Left renal pelvis (tissue), 4 donors: ENCODE measurements around the gene UNC13D. TPM values are rescaled to one million over a fixed set of nuclear protein-coding genes. Genes with fewer than 3 reads are reported as not detected.
"Not testable (repeated sequence)": the region's sequence is repeated elsewhere in the genome, so short reads cannot be mapped to it uniquely, and the experiment has no call there.

Source experiments
- DNase-seq, 4 donors: peaks; one replicate each; pipeline ENCODE4 v3.0.0-alpha.2; 2013; ENCODE audit warnings: low read depth in 4 of 4, low spot score in 3 of 4
- polyA plus RNA-seq, 4 donors: library from polyadenylated mRNA; unstranded; fragments of 120-200 nt; gene quantifications; one replicate each; pipeline ENCODE4 v1.2.1, GENCODE V29; 2013; ENCODE audit not compliant: insufficient read length in 4 of 4

The UNC13D gene
- polyA plus RNA-seq, 4 donors, result 4.8 to 9.8 (median 7.0) TPM

GRCh38 chr17:75778066-75778860 lies 65.9 kb downstream of the UNC13D start:
- not testable (repeated sequence) for DNase-seq

- DNase-seq, result no peak
Observed at GRCh38 chr17:75777296-75777922, 66.8 kb downstream of the UNC13D start.

Other genes with a start within 250 kb of the UNC13D start
- 10 to 100 TPM in 1 of 4 donors, 1 to 10 TPM in 3; 1.7 to 10.3 (median 6.4) TPM for gene SMIM5, start 211.0 kb downstream of the UNC13D start, polyA plus RNA-seq
- 10 to 100 TPM; 23.0 to 62.8 (median 36.7) TPM for gene RECQL5, start 177.2 kb downstream of the UNC13D start, polyA plus RNA-seq
- 100 to 1,000 TPM in 1 of 4 donors, 10 to 100 TPM in 3; 93.6 to 103 (median 96.9) TPM for gene SAP30BP, start 177.1 kb downstream of the UNC13D start, polyA plus RNA-seq
- 10 to 100 TPM in 3 of 4 donors, 1 to 10 TPM in 1; 9.0 to 15.4 (median 12.4) TPM for gene ITGB4, start 122.9 kb downstream of the UNC13D start, polyA plus RNA-seq
- gene GALK1, start 79.2 kb downstream of the UNC13D start, polyA plus RNA-seq, result 10 to 100 TPM; 19.2 to 36.1 (median 24.1) TPM
- gene UNK, start 59.6 kb downstream of the UNC13D start, polyA plus RNA-seq, result 10 to 100 TPM; 34.5 to 49.7 (median 36.4) TPM
- 10 to 100 TPM; 56.4 to 93.5 (median 79.6) TPM for gene WBP2, start 10.9 kb upstream of the UNC13D start, polyA plus RNA-seq
- gene TRIM47, start 34.2 kb upstream of the UNC13D start, polyA plus RNA-seq, result 10 to 100 TPM in 1 of 4 donors, 1 to 10 TPM in 3; 6.1 to 18.1 (median 6.7) TPM
- 10 to 100 TPM; 11.0 to 16.9 (median 13.2) TPM for gene TRIM65, start 52.5 kb upstream of the UNC13D start, polyA plus RNA-seq
- 100 to 1,000 TPM in 1 of 4 donors, 10 to 100 TPM in 3; 61.8 to 122 (median 76.3) TPM for gene MRPL38, start 60.5 kb upstream of the UNC13D start, polyA plus RNA-seq
- gene FBF1, start 96.6 kb upstream of the UNC13D start, polyA plus RNA-seq, result 10 to 100 TPM in 1 of 4 donors, 1 to 10 TPM in 3; 7.5 to 15.1 (median 8.2) TPM
- 10 to 100 TPM; 20.3 to 40.0 (median 33.3) TPM for gene ACOX1, start 134.8 kb upstream of the UNC13D start, polyA plus RNA-seq
- gene TEN1, start 134.8 kb upstream of the UNC13D start, polyA plus RNA-seq, result 10 to 100 TPM; 19.8 to 32.3 (median 22.9) TPM
- 10 to 100 TPM; 12.5 to 28.5 (median 15.4) TPM for gene CDK3, start 156.5 kb upstream of the UNC13D start, polyA plus RNA-seq
- 10 to 100 TPM in 3 of 4 donors, under 1 TPM in 1; 0.60 to 26.9 (median 17.6) TPM for gene EVPL, start 182.9 kb upstream of the UNC13D start, polyA plus RNA-seq
- gene SRP68, start 228.1 kb upstream of the UNC13D start, polyA plus RNA-seq, result 100 to 1,000 TPM in 3 of 4 donors, 10 to 100 TPM in 1; 87.6 to 114 (median 109) TPM
- under 1 TPM in 2 of 4 donors, not detected in 2; 0.37 to 0.43 TPM for gene GALR2, start 230.4 kb upstream of the UNC13D start, polyA plus RNA-seq
- gene ZACN, start 234.8 kb upstream of the UNC13D start, polyA plus RNA-seq, result 10 to 100 TPM in 2 of 4 donors, 1 to 10 TPM in 1, under 1 TPM in 1; 0.55 to 29.1 (median 7.2) TPM